GM10847 (cell line): ENCODE results near the gene TARS3.

Experiments
- POLR2A ChIP-seq: IDR thresholded peaks from 2 replicates; pipeline ENCODE4 v1.6.1; 2011; ENCODE audit not compliant: insufficient read length; ENCODE audit errors: extremely low read depth

TARS3 gene

DNA sequence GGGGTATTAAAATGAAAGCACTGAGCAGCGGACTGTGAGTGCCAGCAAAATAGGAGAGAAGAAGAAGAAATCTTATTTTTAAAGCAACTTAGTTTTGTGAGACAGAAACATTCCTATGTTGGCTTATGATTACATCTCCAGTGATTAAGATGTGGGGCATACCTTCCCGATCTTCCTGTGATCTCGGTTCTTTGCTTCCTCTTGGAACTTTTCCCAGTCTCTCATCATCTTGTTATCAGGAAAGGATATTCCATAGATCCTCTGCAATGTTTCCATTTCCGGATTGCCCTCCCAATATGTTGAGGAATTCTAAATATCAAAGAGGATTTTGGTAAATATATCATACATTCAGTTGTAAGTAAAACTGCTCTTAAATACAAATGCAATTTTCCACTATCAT lies 22.2 kb downstream of the TARS3 start:
- TF ChIP-seq POLR2A: no peak

DNA sequence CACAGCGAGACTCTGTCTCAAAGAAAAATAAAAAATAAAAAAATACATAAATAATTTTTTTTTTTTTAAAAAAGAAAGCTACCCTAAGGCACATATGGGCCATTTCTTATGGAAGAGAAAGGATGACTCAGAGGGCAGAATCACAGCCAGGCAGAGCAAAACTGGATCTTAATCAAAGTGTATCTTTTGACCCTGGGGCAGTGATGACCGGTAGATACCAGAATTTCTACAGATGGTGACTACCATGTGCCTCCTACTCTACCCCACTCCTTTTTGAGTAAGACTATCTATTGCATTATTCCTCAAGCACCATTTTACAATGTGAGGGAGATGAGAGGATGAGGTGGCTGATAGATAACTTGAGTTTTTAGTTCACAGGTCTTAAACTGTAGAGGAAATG lies 26.0 kb downstream of the TARS3 start:
- TF ChIP-seq POLR2A: no peak

DNA sequence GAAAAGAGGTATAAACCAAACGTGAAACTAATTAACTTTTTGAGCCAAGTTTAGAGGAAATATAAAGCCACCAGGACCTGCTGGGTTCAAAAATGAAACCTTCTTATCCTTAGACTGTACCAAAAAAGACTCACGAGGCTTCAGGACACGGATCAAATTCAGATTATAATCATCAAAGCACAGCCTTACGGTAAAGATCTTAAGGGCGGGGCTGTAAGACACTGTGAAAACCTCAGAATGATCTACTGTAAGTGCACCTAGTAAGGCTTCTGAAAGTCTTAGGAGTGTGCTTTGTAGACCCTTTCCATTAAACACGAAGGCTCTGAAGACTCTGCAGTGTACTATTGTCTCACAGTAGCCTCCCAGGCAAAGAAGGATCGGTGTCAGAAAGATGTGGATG lies 26.8 kb downstream of the TARS3 start:
- no peak for TF ChIP-seq POLR2A

DNA sequence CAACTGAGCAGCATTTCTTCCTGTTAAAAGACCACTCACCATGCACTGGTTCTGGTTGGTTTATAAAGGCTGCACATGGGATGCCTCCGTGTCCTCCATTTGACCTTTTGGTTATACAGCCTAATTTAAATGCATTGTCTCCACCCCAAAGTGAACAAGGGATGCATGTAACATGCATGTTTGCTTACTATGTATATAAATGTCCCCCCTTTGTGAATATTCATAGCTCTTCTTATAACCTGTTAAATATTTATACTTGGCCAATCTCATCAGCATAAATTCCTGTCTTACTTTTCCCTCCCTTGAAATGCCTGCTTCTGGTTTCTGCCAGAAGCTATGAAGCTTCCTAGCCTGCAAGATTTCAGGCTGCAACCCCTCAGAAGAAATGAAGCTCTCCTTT lies 27.4 kb downstream of the TARS3 start:
- no peak for TF ChIP-seq POLR2A

DNA sequence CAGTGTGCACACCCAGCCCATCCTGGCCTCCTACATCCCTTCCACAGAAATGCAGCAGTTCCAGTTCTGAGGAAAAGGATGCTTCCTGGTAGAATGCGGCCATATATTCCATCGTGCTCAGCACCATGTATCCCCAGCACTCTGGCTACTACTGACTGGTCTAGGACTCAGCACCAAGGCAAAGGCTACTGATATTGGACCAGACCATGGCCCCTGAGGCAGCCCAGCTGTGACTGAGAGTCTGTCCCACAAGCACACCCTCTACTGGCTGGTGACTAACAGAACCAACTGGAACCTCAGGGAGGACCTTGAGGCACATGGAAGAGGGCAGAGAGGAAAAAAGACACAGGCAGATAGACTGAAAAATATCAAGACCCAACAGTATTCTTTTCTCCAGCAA lies 30.0 kb downstream of the TARS3 start:
- TF ChIP-seq POLR2A: no peak

DNA sequence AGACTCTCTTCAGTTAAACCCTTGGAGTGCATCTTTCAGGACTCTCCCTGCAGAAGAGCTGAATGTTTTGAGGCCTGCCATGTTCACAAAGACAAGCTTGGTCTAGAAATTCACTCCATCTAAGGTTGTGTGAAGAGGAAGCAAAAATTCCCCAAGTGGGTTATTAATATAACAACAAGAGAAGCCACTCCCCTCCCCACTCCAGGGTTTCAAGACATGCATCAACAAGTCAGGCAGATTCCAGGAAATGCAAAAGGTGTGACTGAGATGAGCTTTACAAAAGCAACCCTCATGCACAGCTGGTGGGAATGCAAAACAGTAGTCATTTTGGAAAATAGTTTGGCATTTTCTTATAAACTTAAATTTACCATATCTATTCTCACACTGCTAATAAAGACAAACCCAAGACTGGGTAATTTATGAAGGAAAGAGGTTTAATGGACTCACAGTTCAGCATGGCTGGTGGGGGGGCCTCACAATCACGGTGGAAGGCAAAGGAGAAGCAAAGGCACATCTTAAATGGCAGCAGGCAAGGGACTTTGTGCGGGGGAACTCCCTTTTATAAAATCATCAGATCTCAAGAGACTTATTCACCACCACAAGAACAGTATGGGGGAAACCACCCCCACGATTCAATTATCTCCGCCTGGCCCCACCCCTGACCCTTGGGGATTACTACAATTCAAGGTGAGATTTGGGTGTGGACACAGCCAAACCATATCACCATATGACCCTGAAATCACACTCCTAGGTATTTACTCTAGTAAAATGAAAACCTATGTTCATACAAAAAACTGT lies 31.3 kb downstream of the TARS3 start:
- TF ChIP-seq POLR2A: no peak

DNA sequence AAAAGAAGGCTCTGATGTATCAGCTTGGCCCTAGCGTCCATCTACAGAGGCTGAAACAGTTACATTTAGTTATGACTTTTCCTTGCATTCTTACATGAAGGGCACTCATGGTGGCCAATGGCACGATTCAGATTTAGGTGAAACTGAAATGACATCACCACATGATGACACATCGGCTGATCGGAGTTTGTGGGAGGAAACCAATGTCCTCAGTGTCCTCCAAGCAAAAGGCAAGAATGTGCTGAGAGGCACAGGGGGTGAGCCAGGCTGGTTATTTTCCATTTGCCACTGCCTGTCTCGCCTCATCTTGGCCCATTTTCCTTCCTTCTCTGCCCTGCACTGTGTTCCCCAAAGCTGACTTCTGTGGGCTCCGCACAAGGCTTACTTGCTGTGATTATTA lies 34.4 kb downstream of the TARS3 start:
- no peak for TF ChIP-seq POLR2A

DNA sequence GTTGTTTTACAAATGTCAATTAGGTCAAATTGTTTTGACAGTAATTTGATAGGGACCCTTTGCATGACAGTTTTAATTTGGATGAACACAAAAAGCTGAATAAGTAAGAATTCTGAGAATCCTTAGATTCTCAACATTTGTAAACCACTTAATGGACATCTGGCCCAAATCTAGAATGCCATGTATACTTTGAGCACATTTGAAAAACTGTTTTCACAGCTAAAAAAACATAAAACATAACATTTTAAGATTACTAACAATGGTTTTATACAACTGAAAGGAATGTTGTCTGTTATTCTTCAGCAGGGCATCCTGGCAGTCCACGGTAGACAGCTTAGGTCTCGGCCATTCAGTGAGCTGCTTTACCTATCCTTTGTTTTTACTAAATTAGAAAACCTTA lies 37.6 kb downstream of the TARS3 start:
- no peak for TF ChIP-seq POLR2A

DNA sequence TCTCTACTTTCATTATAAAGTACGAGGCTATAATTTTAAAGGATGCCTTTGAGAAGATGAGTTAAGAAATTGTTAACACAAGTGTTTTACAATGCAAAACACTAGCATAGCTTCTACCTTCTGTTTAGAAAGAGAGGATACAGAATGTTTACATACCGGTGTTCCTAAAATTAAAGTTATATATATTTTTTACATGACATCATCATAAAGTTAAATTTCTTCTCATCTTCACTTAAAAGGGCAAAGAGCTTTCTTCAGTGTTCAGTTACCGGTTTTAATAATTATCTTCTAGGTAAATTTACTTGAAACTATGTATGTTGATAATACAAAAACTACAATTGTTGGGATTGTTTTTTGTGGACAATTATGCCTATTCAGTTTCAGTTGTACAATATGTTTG lies 39.4 kb downstream of the TARS3 start:
- TF ChIP-seq POLR2A: no peak

DNA sequence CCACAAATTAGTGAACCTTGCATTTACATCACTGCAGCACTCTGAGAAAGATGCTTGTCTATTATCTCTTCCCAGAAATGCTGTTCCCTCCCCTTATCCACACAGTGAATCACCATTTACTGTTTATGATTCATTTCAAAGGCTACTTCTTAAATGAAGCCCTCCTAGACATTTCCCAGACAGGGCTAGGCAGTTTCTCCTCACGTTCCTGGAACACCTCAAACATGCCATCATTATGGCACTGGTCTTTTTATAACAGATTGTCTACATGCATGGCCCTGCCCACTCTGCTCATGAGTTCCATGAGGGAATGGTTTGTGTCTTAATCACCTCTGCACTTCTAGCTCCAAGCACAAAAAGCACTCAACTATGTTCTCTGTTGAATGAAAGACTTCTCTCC lies 39.9 kb downstream of the TARS3 start:
- no peak for TF ChIP-seq POLR2A

DNA sequence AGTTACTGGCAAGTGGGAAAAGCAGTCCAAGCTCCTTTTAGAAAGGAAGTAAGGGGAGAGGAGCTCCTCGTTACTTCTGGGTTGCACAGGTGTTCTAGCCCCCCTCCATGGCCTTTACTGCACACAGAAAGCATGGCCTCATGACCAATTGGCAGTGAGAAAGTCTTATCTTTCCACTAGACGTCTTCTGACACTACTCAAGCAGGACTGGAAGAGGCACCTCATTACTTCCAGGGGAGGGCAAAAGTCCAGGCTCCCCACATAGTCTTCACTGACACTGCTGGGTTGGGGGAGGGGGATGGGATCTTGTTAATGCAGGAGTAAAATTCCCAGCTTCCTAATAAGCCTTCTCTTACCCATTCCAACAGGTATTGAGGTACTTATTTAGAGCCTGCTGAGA lies 44.5 kb downstream of the TARS3 start:
- TF ChIP-seq POLR2A: no peak

DNA sequence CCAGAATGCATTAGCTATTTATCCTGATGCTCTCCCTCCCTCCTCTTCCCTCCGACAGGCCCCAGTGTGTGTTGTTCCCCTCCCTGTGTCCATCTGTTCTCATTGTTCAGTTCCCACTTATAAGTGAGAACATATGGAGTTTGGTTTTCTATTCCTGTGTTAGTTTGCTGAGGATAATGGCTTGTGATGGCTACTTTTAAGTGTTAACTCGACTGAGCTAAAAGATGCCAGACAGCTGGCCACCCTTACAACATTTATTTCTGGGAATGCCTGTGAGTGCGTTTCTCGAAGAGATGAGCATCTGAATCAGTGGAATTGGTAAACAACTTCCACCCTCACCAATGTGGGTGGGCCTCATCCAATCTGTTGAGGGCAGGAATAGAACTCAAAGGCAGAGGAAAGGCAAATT lies 47.3 kb downstream of the TARS3 start:
- TF ChIP-seq POLR2A: no peak

DNA sequence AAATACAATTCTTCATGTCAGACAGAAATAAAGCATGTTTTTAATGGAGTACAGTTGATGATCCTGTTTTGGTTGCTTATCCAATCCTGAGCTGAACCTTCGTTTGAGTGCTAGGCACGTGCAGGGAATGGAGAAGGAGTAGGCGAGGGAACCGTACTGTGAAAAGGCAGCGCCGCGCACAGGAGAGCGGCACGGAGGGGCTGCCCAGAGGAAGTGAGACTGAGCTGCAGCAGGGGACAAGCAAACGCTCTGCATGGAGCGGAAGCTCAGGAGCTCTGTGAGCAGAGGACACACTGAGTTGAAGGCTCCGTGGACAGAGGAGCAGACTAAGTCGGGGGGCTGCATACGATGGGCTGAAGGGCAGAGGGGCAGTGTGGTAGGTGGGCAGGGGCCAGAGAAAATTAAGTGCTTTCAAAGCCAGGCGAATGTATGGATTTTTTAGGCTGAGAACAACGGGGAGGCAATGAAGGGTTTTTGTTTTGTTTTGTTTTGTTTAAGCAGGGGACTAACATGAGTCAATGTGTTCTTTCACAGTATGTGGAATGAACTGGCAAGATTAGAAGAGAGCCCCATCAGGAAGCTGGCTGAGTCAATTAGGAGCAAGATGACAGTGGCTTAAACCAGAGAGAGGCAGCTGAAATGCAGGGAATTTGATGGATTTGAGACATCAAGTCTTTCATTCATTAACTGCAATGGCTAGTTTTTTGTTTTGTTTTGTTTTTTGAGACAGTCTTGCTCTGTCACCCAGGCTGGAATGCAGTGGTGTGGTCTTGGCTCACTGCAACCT lies 48.3 kb downstream of the TARS3 start:
- TF ChIP-seq POLR2A: no peak

DNA sequence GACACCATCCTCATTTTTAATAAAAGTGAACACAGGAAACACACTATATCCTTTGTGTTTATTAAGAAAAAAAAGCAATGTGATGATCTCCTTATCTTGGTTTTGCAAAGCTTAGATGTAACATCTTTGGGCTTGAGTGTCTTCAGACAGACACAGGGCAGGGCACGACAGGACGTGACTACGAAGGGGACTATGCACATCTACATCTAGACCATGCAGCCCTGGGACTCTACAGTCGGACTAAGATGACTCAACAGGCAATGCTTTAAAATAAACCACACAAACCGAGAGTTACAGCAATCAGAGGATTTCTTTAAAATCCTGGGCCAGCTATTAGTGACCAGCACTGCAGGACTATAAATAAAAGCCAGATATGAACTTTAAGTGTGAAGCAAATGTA lies 49.3 kb downstream of the TARS3 start:
- TF ChIP-seq POLR2A: no peak

DNA sequence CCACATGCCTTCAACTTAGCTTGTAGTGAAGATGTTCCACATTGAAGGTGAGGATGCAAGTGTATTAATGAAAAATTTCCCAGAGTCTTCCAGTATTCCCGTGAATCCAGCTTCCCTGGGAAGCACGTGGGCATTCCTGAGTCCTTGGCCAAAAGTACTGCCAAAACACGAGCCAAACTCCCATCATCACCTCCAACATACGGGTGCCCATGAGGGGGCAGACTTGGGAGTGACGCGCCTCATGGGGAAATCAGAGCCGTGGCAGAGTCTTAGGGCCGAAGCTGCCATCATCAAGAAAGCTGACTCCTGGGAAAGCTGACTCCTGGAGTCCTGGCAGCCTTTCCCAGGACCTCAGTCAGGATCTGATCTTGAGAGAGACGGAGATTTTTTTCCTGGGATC lies 52.0 kb downstream of the TARS3 start:
- TF ChIP-seq POLR2A: no peak

DNA sequence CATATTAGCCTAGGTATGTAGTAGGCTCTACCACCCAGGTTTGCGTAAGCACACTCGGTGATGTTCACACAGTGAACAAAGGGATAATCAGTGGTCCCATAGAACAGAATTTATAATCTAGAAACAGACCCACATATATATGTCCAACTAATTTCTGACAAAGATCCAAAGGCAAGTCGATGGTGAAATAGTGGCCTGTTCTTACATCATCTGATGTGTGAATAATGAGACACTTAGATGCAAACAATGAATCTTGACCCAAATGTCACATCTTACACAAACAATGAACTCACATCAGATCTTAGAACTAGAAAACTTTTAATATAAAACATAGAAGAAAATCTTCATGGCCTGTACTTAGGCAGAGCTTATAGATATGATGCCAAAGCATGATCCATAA lies 54.5 kb downstream of the TARS3 start:
- TF ChIP-seq POLR2A: no peak

DNA sequence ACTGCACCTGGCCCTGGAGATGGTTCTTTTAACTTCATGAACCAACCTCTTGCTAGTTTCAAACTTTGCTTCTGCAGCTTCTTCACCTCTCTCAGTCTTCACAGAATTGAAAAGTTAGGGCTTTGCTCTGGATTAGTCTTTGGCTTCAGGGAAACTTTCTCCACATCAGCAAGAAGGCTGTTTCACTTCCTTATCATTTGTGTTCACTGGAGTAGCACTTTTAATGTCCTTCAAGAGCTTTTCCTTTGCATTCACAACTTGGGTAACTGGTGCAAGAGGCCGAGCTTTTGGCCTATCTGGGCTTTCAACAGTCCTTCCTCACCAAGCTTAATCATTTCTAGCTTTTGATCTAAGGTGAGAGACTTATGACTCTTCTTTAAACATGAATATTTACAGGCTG lies 56.4 kb downstream of the TARS3 start:
- TF ChIP-seq POLR2A: no peak
